Sigmoid colon (tissue), 7 donors: Measurements from ENCODE around the gene MRPL27. TPM values are rescaled to one million over a fixed set of nuclear protein-coding genes. Genes with fewer than 3 reads are reported as not detected.
A peak's percentile ranks its signal among the peaks of the same experiment; 100 is the strongest.

Experiments used
- DNase-seq: peaks from one replicate; pipeline ENCODE4 v3.0.0-alpha.2; 2019
- H3K27ac ChIP-seq, 4 donors: fragments of 200-600 bp; sonication (generic); one replicate each; pipeline ENCODE4 v1.5.1; 2016 to 2019; ENCODE audit warnings: mild to moderate bottlenecking in 1 of 4
- H3K27me3 ChIP-seq, 3 donors: fragments of 200-600 bp; sonication (generic); one replicate each; pipeline ENCODE4 v1.5.1; 2019; ENCODE audit warnings: mild to moderate bottlenecking in 1 of 3
- H3K36me3 ChIP-seq, 4 donors: fragments of 200-600 bp; sonication (generic); one replicate each; pipeline ENCODE4 v1.5.1; 2016 to 2019
- H3K4me1 ChIP-seq, 4 donors: fragments of 200-600 bp; sonication (generic); one replicate each; pipeline ENCODE4 v1.5.1; 2017 to 2019
- H3K4me3 ChIP-seq, 4 donors: fragments of 200-600 bp; sonication (generic); one replicate each; pipeline ENCODE4 v1.5.1; 2017 to 2019; ENCODE audit warnings: mild to moderate bottlenecking in 2 of 4, moderate library complexity in 1 of 4
- H3K9me3 ChIP-seq, 4 donors: fragments of 200-600 bp in 3 of 4; sonication (generic) in 3 of 4; one replicate each; pipeline versions ENCODE4 v1.5.1 to v1.6.1; 2013 to 2019
- EP300 ChIP-seq, 4 donors: sonication (generic); formaldehyde crosslinking; IDR thresholded peaks; one replicate each; pipeline ENCODE4 v1.6.1; 2017; ENCODE audit warnings: antibody characterized with exemption in 4 of 4
- POLR2A ChIP-seq, 2 donors: fragments of 450-650 bp; IDR thresholded peaks; one replicate each; pipeline ENCODE4 v1.6.1; 2016; ENCODE audit warnings: antibody characterized with exemption in 2 of 2, mild to moderate bottlenecking in 2 of 2, moderate library complexity in 2 of 2
- POLR2AphosphoS5 ChIP-seq, 4 donors: sonication (generic); formaldehyde crosslinking; IDR thresholded peaks; one replicate each; pipeline ENCODE4 v1.6.1; 2017; ENCODE audit warnings: antibody characterized with exemption in 4 of 4
- WGBS, 2 donors: extraction: QIAGEN DNeasy Blood & Tissue Kit; methylation state at CpG; one replicate each; pipeline ENCODE4 v1.1.7; 2013; 5-methylcytosine and 5-hydroxymethylcytosine counted together
- intact Hi-C: fragments of 100-400 bp; cut with DNase I; formaldehyde crosslinking; loops from one replicate; pipeline ENCODE4 v1.15.1; 2023
- polyA plus RNA-seq, 3 donors: library from polyadenylated mRNA; stranded (reverse); fragments of 200-250 nt; gene quantifications; one replicate each; pipeline ENCODE4 v1.2.3, GENCODE V29; 2013
- total RNA-seq, 4 donors: library from RNA; depleted of rRNA; stranded (reverse); fragments of >200 nt; gene quantifications; one replicate each; pipeline ENCODE4 v1.1.0, GENCODE V29; 2016
- TF ChIP-seq, protein P1 (sequence below), 4 experiments: fragments of 450-650 bp in 3 of 4; fragments of 200-600 bp in 1 of 4; IDR thresholded peaks; one replicate each; pipeline ENCODE4 v1.5.1; 2016 to 2019; ENCODE audit warnings: antibody characterized with exemption in 4 of 4, mild to moderate bottlenecking in 3 of 4, moderate library complexity in 2 of 4
- donor health status: healthy with polysubstance abuse.
- donor health status: Bipolar disorder and iron deficiency.
- donor health status: healthy.

MRPL27 gene
- total and polyA plus RNA-seq, 7 donors: 64.0 to 234 (median 94.6) TPM

DNA sequence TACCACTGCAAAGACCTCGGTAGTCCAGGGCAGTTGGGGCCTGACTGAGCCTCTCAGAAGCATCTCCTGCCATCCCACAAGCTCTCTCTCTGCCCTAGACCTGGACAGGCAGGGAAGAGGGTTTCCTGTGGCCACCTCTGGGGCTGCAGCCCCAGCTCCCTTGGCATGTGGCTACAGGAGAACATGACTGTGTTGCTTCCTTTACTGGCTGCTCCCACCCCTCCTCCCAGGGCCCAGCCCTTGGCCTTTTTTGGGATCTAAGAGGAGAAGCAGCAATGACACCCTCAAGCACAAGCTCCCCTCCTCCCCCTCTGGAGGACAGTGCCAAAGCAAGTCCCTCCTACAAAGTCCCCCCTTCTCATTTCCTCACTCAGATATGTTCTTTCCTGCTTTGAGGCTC lies 5.6 kb downstream of the MRPL27 start:
- DNase-seq: peak; percentile 40
- peaks cover 0 to 31% (median 29%) of the 10 kb centered on the region in 4 donors for H3K4me1 ChIP-seq
- intact Hi-C loops: no loop called here
- TF ChIP-seq POLR2A (IDR thresholded peaks at IDR 0.05) (no peak), POLR2AphosphoS5 (IDR thresholded peaks at IDR 0.05) (no peak), EP300 (IDR thresholded peaks at IDR 0.05) (no peak)
- TF ChIP-seq, protein P1, sequence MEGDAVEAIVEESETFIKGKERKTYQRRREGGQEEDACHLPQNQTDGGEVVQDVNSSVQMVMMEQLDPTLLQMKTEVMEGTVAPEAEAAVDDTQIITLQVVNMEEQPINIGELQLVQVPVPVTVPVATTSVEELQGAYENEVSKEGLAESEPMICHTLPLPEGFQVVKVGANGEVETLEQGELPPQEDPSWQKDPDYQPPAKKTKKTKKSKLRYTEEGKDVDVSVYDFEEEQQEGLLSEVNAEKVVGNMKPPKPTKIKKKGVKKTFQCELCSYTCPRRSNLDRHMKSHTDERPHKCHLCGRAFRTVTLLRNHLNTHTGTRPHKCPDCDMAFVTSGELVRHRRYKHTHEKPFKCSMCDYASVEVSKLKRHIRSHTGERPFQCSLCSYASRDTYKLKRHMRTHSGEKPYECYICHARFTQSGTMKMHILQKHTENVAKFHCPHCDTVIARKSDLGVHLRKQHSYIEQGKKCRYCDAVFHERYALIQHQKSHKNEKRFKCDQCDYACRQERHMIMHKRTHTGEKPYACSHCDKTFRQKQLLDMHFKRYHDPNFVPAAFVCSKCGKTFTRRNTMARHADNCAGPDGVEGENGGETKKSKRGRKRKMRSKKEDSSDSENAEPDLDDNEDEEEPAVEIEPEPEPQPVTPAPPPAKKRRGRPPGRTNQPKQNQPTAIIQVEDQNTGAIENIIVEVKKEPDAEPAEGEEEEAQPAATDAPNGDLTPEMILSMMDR (IDR thresholded peaks at IDR 0.05): no peak
- no peaks in the 10 kb centered on the region for H3K9me3 ChIP-seq
- no peaks in the 10 kb centered on the region for H3K27me3 ChIP-seq
- peaks cover 16 to 63% (median 39%) of the 10 kb centered on the region in 4 donors for H3K36me3 ChIP-seq
- H3K27ac ChIP-seq: no peak overlapping the region
- H3K4me3 ChIP-seq: no peak overlapping the region
- whole genome bisulfite sequencing, 2 donors: 69 to 88% methylated on average over 1 of the region's 1 CpG

DNA sequence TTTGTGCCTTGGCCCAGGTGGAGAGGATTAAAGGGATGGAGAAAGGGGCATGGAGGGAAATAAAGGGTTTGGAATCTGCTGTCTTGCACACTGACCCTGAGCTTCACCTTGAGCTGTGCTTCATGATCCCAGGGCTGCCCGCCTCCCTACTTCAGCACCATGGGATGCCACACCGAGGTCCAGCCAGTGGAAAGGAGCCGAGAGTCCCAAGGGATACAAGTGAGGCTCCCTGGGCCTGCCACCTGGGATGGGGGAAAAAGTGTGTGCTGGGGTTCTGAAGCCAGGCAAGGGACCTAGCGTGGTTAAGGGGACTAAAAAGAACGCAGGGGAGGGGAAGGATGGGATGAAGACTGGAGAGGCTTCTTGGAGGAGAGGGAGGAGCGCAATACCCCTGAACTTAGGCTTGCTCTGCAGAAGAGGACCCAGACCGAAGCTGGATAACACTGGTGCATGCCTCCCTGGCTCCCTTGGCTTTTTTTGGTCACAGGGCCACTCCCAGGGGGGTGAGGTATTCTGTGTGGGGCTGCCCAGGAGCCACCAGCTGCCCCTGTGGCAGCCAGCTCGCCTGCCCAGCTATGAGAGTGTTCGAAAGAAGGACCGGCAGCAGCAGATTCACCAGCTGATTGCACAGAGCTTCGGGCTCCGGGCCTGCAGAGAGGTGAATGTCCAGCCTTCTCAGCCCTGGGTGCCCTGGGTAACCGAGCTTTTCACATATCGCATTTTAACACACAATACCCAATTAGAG lies 7.2 kb downstream of the MRPL27 start:
- intact Hi-C loops: no loop called here
- TF ChIP-seq EP300 (IDR thresholded peaks at IDR 0.05): no peak
- TF ChIP-seq, protein P1 (IDR thresholded peaks at IDR 0.05): no peak
- no peak for TF ChIP-seq POLR2A (IDR thresholded peaks at IDR 0.05)
- TF ChIP-seq POLR2AphosphoS5 (IDR thresholded peaks at IDR 0.05): no peak
- H3K4me3 ChIP-seq: no peak overlapping the region
- peaks cover 0 to 23% (median 18%) of the 10 kb centered on the region in 4 donors for H3K4me1 ChIP-seq
- peak; percentile 46 for DNase-seq
- peaks cover 16 to 68% (median 39%) of the 10 kb centered on the region in 4 donors for H3K36me3 ChIP-seq
- no peaks in the 10 kb centered on the region for H3K9me3 ChIP-seq
- H3K27me3 ChIP-seq: no peaks in the 10 kb centered on the region
- H3K27ac ChIP-seq: no peak overlapping the region
- WGBS, 2 donors: 92 to 93% methylated on average over 14 of the region's 14 CpGs

DNA sequence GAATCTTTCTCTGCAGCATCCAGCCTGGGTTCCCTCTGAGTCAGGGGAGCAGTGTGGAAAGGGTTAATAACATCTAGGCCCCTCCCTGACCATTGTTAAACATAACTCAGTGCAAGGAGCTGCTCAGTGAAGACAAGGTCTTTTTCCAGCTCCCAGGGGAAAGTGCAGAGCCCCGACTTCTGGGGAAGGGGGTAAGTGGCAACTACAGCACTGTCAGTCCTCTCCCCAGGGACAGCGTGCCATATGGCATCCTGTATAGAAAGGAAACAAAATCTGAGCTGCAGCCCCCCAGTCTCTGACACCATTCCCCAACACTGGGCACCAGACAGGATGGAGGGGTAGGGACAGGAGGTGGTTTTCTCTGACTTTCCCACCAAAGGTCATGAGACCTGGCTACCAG lies 7.8 kb downstream of the MRPL27 start:
- peaks cover 0 to 23% (median 17%) of the 10 kb centered on the region in 4 donors for H3K4me1 ChIP-seq
- no peaks in the 10 kb centered on the region for H3K27me3 ChIP-seq
- peak; percentile 26 for DNase-seq
- peaks cover 14 to 66% (median 35%) of the 10 kb centered on the region in 4 donors for H3K36me3 ChIP-seq
- intact Hi-C loops: no loop called here
- no peak overlapping the region for H3K4me3 ChIP-seq
- TF ChIP-seq POLR2AphosphoS5 (IDR thresholded peaks at IDR 0.05): no peak
- TF ChIP-seq POLR2A (IDR thresholded peaks at IDR 0.05): no peak
- TF ChIP-seq EP300 (IDR thresholded peaks at IDR 0.05): no peak
- TF ChIP-seq, protein P1 (IDR thresholded peaks at IDR 0.05): no peak
- WGBS, 2 donors: 61 to 74% methylated on average over 2 of the region's 2 CpGs
- H3K9me3 ChIP-seq: no peaks in the 10 kb centered on the region
- H3K27ac ChIP-seq: no peak overlapping the region

DNA sequence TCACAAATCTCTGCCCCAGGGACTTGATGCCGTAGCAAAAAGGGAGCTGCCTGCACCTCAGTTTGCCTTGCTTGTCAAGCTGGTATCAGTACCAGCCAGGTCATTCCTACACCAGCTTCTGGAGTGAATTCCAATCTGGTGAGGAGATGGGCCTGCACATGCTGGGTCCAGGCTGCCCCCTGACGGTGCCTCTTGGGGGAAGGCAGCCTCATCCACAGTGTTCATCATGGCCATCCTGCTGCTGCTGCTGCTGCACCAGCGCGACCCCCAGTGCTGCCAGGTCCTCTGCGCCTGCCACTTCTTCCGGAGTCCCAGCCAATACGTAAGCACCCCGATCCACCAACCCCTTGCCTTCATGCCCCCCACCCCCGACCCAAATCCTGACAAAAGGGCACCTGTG lies 8.3 kb downstream of the MRPL27 start:
- TF ChIP-seq POLR2AphosphoS5 (IDR thresholded peaks at IDR 0.05): no peak
- no peak for TF ChIP-seq POLR2A (IDR thresholded peaks at IDR 0.05)
- TF ChIP-seq EP300 (IDR thresholded peaks at IDR 0.05): no peak
- TF ChIP-seq, protein P1 (IDR thresholded peaks at IDR 0.05): no peak

More for the DNA sequence above, 8.3 kb downstream of the MRPL27 start:
- DNase-seq: peak; percentile 39
- Histone ChIP-seq H3K4me3 (no peak overlapping the region), H3K27ac (no peak overlapping the region), H3K4me1 (peaks cover 0 to 23% (median 17%) of the 10 kb centered on the region in 4 donors), H3K36me3 (peaks cover 10 to 66% (median 31%) of the 10 kb centered on the region in 4 donors), H3K27me3 (no peaks in the 10 kb centered on the region), H3K9me3 (no peaks in the 10 kb centered on the region)
- intact Hi-C loops: no loop called here
- WGBS, 2 donors: 85 to 90% methylated on average over 9 of the region's 9 CpGs
